Measurements from ENCODE around the gene KIAA0319L.

- TF ChIP-seq POLR2A (IDR thresholded peaks at IDR 0.05), result no peak
- TF ChIP-seq CTCF (IDR thresholded peaks at IDR 0.05), result no peak
- TF ChIP-seq POLR2AphosphoS5 (IDR thresholded peaks at IDR 0.05), result no peak
These were observed 156.2 kb downstream of the KIAA0319L start for GRCh38 chr1:35401049-35401448.
